OCI-LY3 (cell line): Measurements from ENCODE around the gene SENP3.

Experiments used
- CTCF ChIP-seq: fragments of 200-600, 300-600 bp; sonication (generic); IDR thresholded peaks from 2 replicates; pipeline ENCODE4 v1.5.1; 2014; ENCODE audit warnings: antibody characterized with exemption, low read length, low read depth
- EZH2phosphoT487 ChIP-seq: fragments of 200-600 bp; shearing (Covaris generic); IDR thresholded peaks from 2 replicates; pipeline ENCODE4 v1.6.1; 2018; ENCODE audit warnings: antibody characterized with exemption, mixed run types, low read depth

GRCh38 chr17:7538050-7538449 lies 23.7 kb upstream of the SENP3 start:
- TF ChIP-seq CTCF, result no peak
- no peak for TF ChIP-seq EZH2phosphoT487
